ENCODE measurements around the gene ASXL3.

DNA sequence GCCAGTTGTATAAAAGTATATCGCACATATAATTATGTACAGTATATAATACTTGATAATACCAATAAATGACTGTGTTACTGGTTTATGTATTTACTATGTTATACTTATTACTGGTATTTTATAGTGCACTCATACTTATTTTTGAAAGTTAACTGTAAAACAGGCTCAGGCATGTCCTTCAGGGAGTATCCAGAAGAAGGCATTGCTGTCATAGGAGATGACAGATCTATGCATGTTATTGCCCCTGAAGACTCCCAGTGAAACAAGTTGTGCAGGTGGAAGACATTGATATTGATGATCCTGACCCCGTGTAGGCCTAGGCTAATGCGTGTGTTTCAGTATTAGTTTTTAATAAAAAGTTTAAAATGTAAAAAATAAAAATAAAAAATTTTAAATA lies 20.3 kb upstream of the ASXL3 start:
- TF ChIP-seq POLR2A (IDR thresholded peaks at IDR 0.05; ENCODE audit: low read depth, low read length): no peak
- TF ChIP-seq POLR2AphosphoS5 (IDR thresholded peaks at IDR 0.05; ENCODE audit: low read depth, low read length): no peak
- no peak for TF ChIP-seq TAF1 (IDR thresholded peaks at IDR 0.05; ENCODE audit: low read depth, low read length)

Data from GM12891 (cell line).